Measurements from ENCODE around the gene RRAS2. TPM values are rescaled to one million over a fixed set of nuclear protein-coding genes. Genes with fewer than 3 reads are reported as not detected.

The RRAS2 gene
- total and polyA plus RNA-seq, 3 donors from 2014 or later: 37.3 to 62.6 (median 57.4) TPM

DNA sequence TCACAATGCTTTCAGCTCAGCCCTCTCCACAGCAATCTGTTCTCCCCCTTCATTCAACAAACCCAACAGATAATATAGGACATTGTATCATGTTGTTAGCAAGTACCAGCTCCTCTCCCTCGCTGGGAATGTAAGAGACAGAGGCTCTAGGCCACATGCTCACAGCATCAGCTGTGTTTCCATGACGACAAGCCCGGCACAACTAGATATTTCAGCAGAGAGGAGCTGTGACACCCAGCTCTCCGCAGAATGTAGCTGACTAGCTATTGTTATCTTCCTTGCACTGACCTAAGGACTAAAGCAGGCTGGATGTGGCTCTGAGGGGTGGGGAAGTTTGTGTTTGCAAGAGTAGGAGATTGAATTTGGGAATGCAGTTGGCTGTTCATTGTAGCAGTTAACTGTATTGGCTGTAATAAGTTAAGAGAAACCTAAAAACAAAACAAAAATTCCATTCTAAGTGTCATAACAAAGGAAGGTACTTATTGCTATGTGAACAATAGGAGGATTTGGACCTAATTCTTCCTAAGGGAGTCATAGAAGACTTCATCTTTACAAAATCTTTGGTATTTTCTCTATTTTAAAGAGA, 28.0 kb upstream of the RRAS2 start:
- intact Hi-C loops (cut with DNase I; ENCODE audit: low total_unique reads): no loop called here
- no peak overlapping the region for H3K4me3 ChIP-seq
- H3K27me3 ChIP-seq: no peaks in the 10 kb centered on the region
- 38 to 42% methylated on average over 4 of the region's 4 CpGs for WGBS, 2 donors
- peaks cover 3% of the 10 kb centered on the region for H3K4me1 ChIP-seq
- DNase-seq: peak; percentile 83
- H3K27ac ChIP-seq: no peak overlapping the region
- TF ChIP-seq, protein P1, sequence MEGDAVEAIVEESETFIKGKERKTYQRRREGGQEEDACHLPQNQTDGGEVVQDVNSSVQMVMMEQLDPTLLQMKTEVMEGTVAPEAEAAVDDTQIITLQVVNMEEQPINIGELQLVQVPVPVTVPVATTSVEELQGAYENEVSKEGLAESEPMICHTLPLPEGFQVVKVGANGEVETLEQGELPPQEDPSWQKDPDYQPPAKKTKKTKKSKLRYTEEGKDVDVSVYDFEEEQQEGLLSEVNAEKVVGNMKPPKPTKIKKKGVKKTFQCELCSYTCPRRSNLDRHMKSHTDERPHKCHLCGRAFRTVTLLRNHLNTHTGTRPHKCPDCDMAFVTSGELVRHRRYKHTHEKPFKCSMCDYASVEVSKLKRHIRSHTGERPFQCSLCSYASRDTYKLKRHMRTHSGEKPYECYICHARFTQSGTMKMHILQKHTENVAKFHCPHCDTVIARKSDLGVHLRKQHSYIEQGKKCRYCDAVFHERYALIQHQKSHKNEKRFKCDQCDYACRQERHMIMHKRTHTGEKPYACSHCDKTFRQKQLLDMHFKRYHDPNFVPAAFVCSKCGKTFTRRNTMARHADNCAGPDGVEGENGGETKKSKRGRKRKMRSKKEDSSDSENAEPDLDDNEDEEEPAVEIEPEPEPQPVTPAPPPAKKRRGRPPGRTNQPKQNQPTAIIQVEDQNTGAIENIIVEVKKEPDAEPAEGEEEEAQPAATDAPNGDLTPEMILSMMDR (IDR thresholded peaks at IDR 0.05): no peak
- TF ChIP-seq POLR2A (IDR thresholded peaks at IDR 0.05): no peak
- H3K36me3 ChIP-seq (ENCODE audit: low read depth, missing control alignments): no peaks in the 10 kb centered on the region
- H3K9me3 ChIP-seq: no peaks in the 10 kb centered on the region

GRCh38 chr11:14386081-14386480, 27.1 kb upstream of the RRAS2 start:
- no peaks in the 10 kb centered on the region for H3K9me3 ChIP-seq
- DNase-seq: no peak
- no peak overlapping the region for H3K27ac ChIP-seq
- no peak overlapping the region for H3K4me3 ChIP-seq
- H3K36me3 ChIP-seq (ENCODE audit: low read depth, missing control alignments): no peaks in the 10 kb centered on the region
- H3K4me1 ChIP-seq: peaks cover 3% of the 10 kb centered on the region
- TF ChIP-seq POLR2A (IDR thresholded peaks at IDR 0.05): no peak
- TF ChIP-seq, protein P1 (IDR thresholded peaks at IDR 0.05): no peak
- no peaks in the 10 kb centered on the region for H3K27me3 ChIP-seq
- intact Hi-C loops (cut with DNase I; ENCODE audit: low total_unique reads): no loop called here

DNA sequence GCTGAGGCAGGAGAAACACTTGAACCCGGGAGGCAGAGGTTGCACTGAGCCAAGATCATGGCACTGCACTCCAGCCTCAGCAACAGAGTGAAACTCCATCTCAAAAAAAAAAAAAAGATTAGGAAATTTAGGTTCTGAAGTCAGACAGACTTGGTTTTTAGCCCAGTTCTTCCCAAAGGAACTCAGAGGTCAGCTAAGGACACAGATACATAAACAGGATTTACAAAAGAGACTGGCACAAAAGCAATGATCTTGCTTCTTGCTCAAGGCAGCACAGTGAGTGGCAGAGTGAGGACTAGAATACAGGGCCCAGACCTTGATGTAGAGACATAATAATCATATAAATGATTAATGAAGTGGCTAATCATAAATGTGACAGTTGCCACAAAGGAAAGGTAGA, 25.4 kb upstream of the RRAS2 start:
- H3K4me1 ChIP-seq: peaks cover 3% of the 10 kb centered on the region
- H3K36me3 ChIP-seq (ENCODE audit: low read depth, missing control alignments): no peaks in the 10 kb centered on the region
- 75 to 81% methylated on average over 1 of the region's 1 CpG for WGBS, 2 donors
- intact Hi-C loops (cut with DNase I; ENCODE audit: low total_unique reads): no loop called here
- TF ChIP-seq, protein P1 (IDR thresholded peaks at IDR 0.05): no peak
- no peak for TF ChIP-seq POLR2A (IDR thresholded peaks at IDR 0.05)
- H3K4me3 ChIP-seq: no peak overlapping the region
- no peak overlapping the region for H3K27ac ChIP-seq
- H3K9me3 ChIP-seq: no peaks in the 10 kb centered on the region
- no peaks in the 10 kb centered on the region for H3K27me3 ChIP-seq
- no peak for DNase-seq

DNA sequence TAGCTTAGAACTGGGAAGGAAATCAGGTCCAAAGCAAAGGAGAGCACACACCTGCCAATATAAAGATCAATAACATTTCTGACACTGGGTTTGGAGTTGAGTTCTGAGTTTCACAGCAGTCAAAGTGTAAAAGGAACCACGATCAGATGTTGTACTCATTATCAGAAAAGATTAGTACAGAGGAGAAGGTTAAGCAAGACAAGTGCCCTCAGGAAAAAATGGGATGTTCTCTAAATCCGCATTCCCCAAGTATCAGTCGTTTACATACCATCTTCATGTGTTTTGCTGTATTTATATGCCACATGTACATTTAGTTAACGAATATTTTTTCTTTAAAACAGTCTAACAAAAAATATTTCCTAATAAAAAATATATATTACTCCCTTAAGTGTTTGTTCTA, 23.0 kb upstream of the RRAS2 start:
- intact Hi-C loops (cut with DNase I; ENCODE audit: low total_unique reads): no loop called here
- Histone ChIP-seq H3K4me3 (no peak overlapping the region), H3K27me3 (no peaks in the 10 kb centered on the region), H3K4me1 (peaks cover 3% of the 10 kb centered on the region), H3K9me3 (no peaks in the 10 kb centered on the region), H3K36me3 (ENCODE audit: low read depth, missing control alignments) (no peaks in the 10 kb centered on the region), H3K27ac (no peak overlapping the region)
- DNase-seq: no peak
- no peak for TF ChIP-seq POLR2A (IDR thresholded peaks at IDR 0.05)
- TF ChIP-seq, protein P1 (IDR thresholded peaks at IDR 0.05): no peak
- 75 to 79% methylated on average over 4 of the region's 4 CpGs for WGBS, 2 donors

GRCh38 chr11:14380947-14381561, 22.1 kb upstream of the RRAS2 start:
- TF ChIP-seq POLR2A (IDR thresholded peaks at IDR 0.05): no peak
- TF ChIP-seq, protein P1 (IDR thresholded peaks at IDR 0.05): no peak
- H3K4me3 ChIP-seq: peak overlapping the region; percentile 27 to 61
- H3K27ac ChIP-seq: peak overlapping the region; percentile 29 to 48
- no peaks in the 10 kb centered on the region for H3K9me3 ChIP-seq
- no peaks in the 10 kb centered on the region for H3K4me1 ChIP-seq
- WGBS, 2 donors: 0 to 2% methylated on average over 30 to 44 of the region's 54 CpGs
- intact Hi-C loops (cut with DNase I; ENCODE audit: low total_unique reads): no loop called here
- peak; percentile 81 for DNase-seq
- no peaks in the 10 kb centered on the region for H3K36me3 ChIP-seq (ENCODE audit: low read depth, missing control alignments)
- no peaks in the 10 kb centered on the region for H3K27me3 ChIP-seq
